ENCODE results near the gene KIAA1549.

Gene KIAA1549

GRCh38 chr7:138871065-138871813, 110.0 kb downstream of the KIAA1549 start:
- no peak for DNase-seq (ENCODE audit: low spot score)
- in situ Hi-C loops (cut with MboI; ENCODE audit: low pct_unique_long_range_greater_than_20kb, low sequenced_read_pairs, unreplicated experiment) = no loop called here
- no peak for TF ChIP-seq CTCF (IDR thresholded peaks at IDR 0.05; ENCODE audit: extremely low read depth, insufficient read depth, missing control alignments)

GRCh38 chr7:138869353-138869752, 111.8 kb downstream of the KIAA1549 start:
- TF ChIP-seq CTCF (IDR thresholded peaks at IDR 0.05; ENCODE audit: extremely low read depth, insufficient read depth, missing control alignments) = no peak
- in situ Hi-C loops (cut with MboI; ENCODE audit: low pct_unique_long_range_greater_than_20kb, low sequenced_read_pairs, unreplicated experiment) = no loop called here

GRCh38 chr7:138868711-138869110, 112.5 kb downstream of the KIAA1549 start:
- DNase-seq (ENCODE audit: low spot score) = no peak
- in situ Hi-C loops (cut with MboI; ENCODE audit: low pct_unique_long_range_greater_than_20kb, low sequenced_read_pairs, unreplicated experiment) = no loop called here
- TF ChIP-seq CTCF (IDR thresholded peaks at IDR 0.05; ENCODE audit: extremely low read depth, insufficient read depth, missing control alignments) = no peak

More at GRCh38 chr7:138869353-138869752, 111.8 kb downstream of the KIAA1549 start:
- DNase-seq (ENCODE audit: low spot score) = no peak

- DNase-seq (ENCODE audit: low spot score) = no peak
- no peak for TF ChIP-seq CTCF (IDR thresholded peaks at IDR 0.05; ENCODE audit: extremely low read depth, insufficient read depth, missing control alignments)
- in situ Hi-C loops (cut with MboI; ENCODE audit: low pct_unique_long_range_greater_than_20kb, low sequenced_read_pairs, unreplicated experiment) = no loop called here
Observed at GRCh38 chr7:138867744-138868143, 113.4 kb downstream of the KIAA1549 start.

GRCh38 chr7:138866353-138866752, 114.8 kb downstream of the KIAA1549 start:
- DNase-seq (ENCODE audit: low spot score) = no peak
- no peak for TF ChIP-seq CTCF (IDR thresholded peaks at IDR 0.05; ENCODE audit: extremely low read depth, insufficient read depth, missing control alignments)
- in situ Hi-C loops (cut with MboI; ENCODE audit: low pct_unique_long_range_greater_than_20kb, low sequenced_read_pairs, unreplicated experiment) = no loop called here

- TF ChIP-seq CTCF (IDR thresholded peaks at IDR 0.05; ENCODE audit: extremely low read depth, insufficient read depth, missing control alignments) = peak; percentile 49
- in situ Hi-C loops (cut with MboI; ENCODE audit: low pct_unique_long_range_greater_than_20kb, low sequenced_read_pairs, unreplicated experiment) = no loop called here
- DNase-seq (ENCODE audit: low spot score) = peak; percentile 72
Observed at GRCh38 chr7:138865843-138866242, 115.3 kb downstream of the KIAA1549 start.
